C4-2B (cell line): ENCODE data around the gene UGT1A8.

Experiments used
- H3K27ac ChIP-seq: fragments of 450-650 bp; 2 replicates; pipeline ENCODE4 v1.5.1; 2017
- CTCF ChIP-seq: fragments of 450-650 bp; conservative IDR thresholded peaks from 2 replicates; pipeline ENCODE4 v1.5.1; 2017; ENCODE audit warnings: mild to moderate bottlenecking
- ZFX ChIP-seq: fragments of 450-650 bp; IDR thresholded peaks from 2 replicates; pipeline ENCODE4 v1.6.1; 2017

UGT1A8 gene

GRCh38 chr2:233690444-233690843 is 73.0 kb downstream of the UGT1A8 start:
- peak overlapping the region; percentile 61 for H3K27ac ChIP-seq
- TF ChIP-seq CTCF, result no peak
- TF ChIP-seq ZFX, result no peak

GRCh38 chr2:233691443-233692433 is 74.3 kb downstream of the UGT1A8 start:
- TF ChIP-seq CTCF (no peak), ZFX (no peak)
- H3K27ac ChIP-seq, result peak overlapping the region; percentile 61

GRCh38 chr2:233692648-233693047 is 75.2 kb downstream of the UGT1A8 start, which contains the start of gene UGT1A6:
Gene UGT1A6, plus strand, starts transcription at chr2:233692890. Its CDS starts 115 bp downstream, at chr2:233693005.
- TF ChIP-seq ZFX, result no peak
- no peak for TF ChIP-seq CTCF
- peak within 1 kb of the TSS; percentile 55 for H3K27ac ChIP-seq

GRCh38 chr2:233693963-233694362 is 76.5 kb downstream of the UGT1A8 start:
- H3K27ac ChIP-seq, result peak overlapping the region; percentile 55
- no peak for TF ChIP-seq CTCF
- no peak for TF ChIP-seq ZFX

- H3K27ac ChIP-seq, result peak overlapping the region; percentile 99
Observed at GRCh38 chr2:233698740-233699139, 81.3 kb downstream of the UGT1A8 start.

GRCh38 chr2:233699424-233700027 is 82.1 kb downstream of the UGT1A8 start:
- TF ChIP-seq ZFX (no peak), CTCF (no peak)
- H3K27ac ChIP-seq, result peak overlapping the region; percentile 99

More at GRCh38 chr2:233698740-233699139, 81.3 kb downstream of the UGT1A8 start:
- TF ChIP-seq CTCF (no peak), ZFX (no peak)

- TF ChIP-seq ZFX, result no peak
- no peak for TF ChIP-seq CTCF
- peak overlapping the region; percentile 99 for H3K27ac ChIP-seq
Observed at GRCh38 chr2:233700028-233700635, 82.7 kb downstream of the UGT1A8 start.

GRCh38 chr2:233700842-233701241 is 83.4 kb downstream of the UGT1A8 start:
- peak overlapping the region; percentile 72; the same call in 1 of the 2 replicates for H3K27ac ChIP-seq
